GM23338 (cell line): Measurements from ENCODE around the gene CRYBG2. TPM values are rescaled to one million over a fixed set of nuclear protein-coding genes. Genes with fewer than 3 reads are reported as not detected.

Experiments
- ATAC-seq: fragments of 200-7000 bp; cut with Tn5 transposase; 3 replicates; pipeline ENCODE4 v1.9.1; 2020
- DNase-seq: peaks from one replicate; pipeline ENCODE4 v3.0.0-alpha.2; 2015; ENCODE audit warnings: low spot score
- H2AFZ ChIP-seq: fragments of 200-600 bp; sonication (generic); 2 replicates; pipeline ENCODE4 v1.8.0; 2016; ENCODE audit warnings: antibody characterized with exemption, mild to moderate bottlenecking, moderate library complexity
- H3F3A ChIP-seq: fragments of 200-600 bp; sonication (generic); replicated peaks from 2 replicates; pipeline ENCODE4 v1.8.0; 2017; ENCODE audit warnings: antibody characterized with exemption, mixed run types, low read depth
- H3K27ac ChIP-seq: fragments of 200-600 bp; sonication (generic); 2 replicates; pipeline ENCODE4 v1.6.1; 2016; ENCODE audit warnings: low read depth
- H3K27me3 ChIP-seq: fragments of 200-600 bp; sonication (generic); 2 replicates; pipeline ENCODE4 v1.8.0; 2016; ENCODE audit warnings: mild to moderate bottlenecking, mixed run types, moderate library complexity; ENCODE audit not compliant: insufficient read depth
- H3K36me3 ChIP-seq: fragments of 200-600 bp; sonication (generic); 2 replicates; pipeline ENCODE4 v1.8.0; 2016; ENCODE audit warnings: mild to moderate bottlenecking; ENCODE audit not compliant: insufficient read depth
- H3K4me1 ChIP-seq: fragments of 200-600 bp; sonication (generic); 2 replicates; pipeline ENCODE4 v1.8.0; 2016; ENCODE audit warnings: mild to moderate bottlenecking, moderate library complexity; ENCODE audit not compliant: insufficient read depth
- H3K4me2 ChIP-seq: fragments of 200-600 bp; sonication (generic); 2 replicates; pipeline ENCODE4 v1.7.1; 2017; ENCODE audit warnings: mixed run types
- H3K4me3 ChIP-seq: fragments of 200-600 bp; sonication (generic); 2 replicates; pipeline ENCODE4 v1.6.1; 2016; ENCODE audit warnings: mixed run types
- H3K79me2 ChIP-seq: fragments of 200-600 bp; sonication (generic); replicated peaks from 2 replicates; pipeline ENCODE4 v1.8.0; 2017; ENCODE audit warnings: mild to moderate bottlenecking; ENCODE audit not compliant: insufficient read depth
- H3K9me2 ChIP-seq: fragments of 200-600 bp; sonication (generic); 2 replicates; pipeline ENCODE4 v1.8.0; 2017; ENCODE audit not compliant: insufficient read depth
- H4K20me1 ChIP-seq: fragments of 200-600 bp; sonication (generic); replicated peaks from 2 replicates; pipeline ENCODE4 v1.8.0; 2017; ENCODE audit warnings: mild to moderate bottlenecking; ENCODE audit not compliant: insufficient read depth
- H3K27ac Mint-ChIP-seq: 2 replicates; pipeline ENCODE4 v1.8.0; 2020; ENCODE audit warnings: inconsistent platforms, mild to moderate bottlenecking, moderate library complexity, mixed read lengths
- H3K27me3 Mint-ChIP-seq: 3 replicates; pipeline ENCODE4 v1.8.0; 2022; ENCODE audit warnings: low read depth, mild to moderate bottlenecking, moderate library complexity, mixed read lengths, inconsistent platforms; ENCODE audit not compliant: insufficient read depth, poor library complexity
- H3K36me3 Mint-ChIP-seq: 3 replicates; pipeline ENCODE4 v1.8.0; 2021; ENCODE audit warnings: low read depth, mild to moderate bottlenecking, inconsistent platforms, moderate library complexity, mixed read lengths
- H3K4me1 Mint-ChIP-seq: 3 replicates; pipeline ENCODE4 v1.8.0; 2020; ENCODE audit warnings: mild to moderate bottlenecking, inconsistent platforms, mixed read lengths
- H3K4me3 Mint-ChIP-seq: 3 replicates; pipeline ENCODE4 v1.8.0; 2021; ENCODE audit warnings: moderate library complexity, mild to moderate bottlenecking, inconsistent platforms, mixed read lengths
- H3K9me3 Mint-ChIP-seq: 3 replicates; pipeline ENCODE4 v1.8.0; 2020; ENCODE audit warnings: moderate library complexity, mild to moderate bottlenecking, inconsistent platforms, mixed read lengths
- CREB1 ChIP-seq: fragments of 250-450 bp; sonication (Bioruptor Pico); IDR thresholded peaks from 2 replicates; pipeline ENCODE4 v1.5.0; 2020; ENCODE audit warnings: low read depth, mild to moderate bottlenecking, moderate library complexity
- EZH2phosphoT487 ChIP-seq: fragments of 200-600 bp; sonication (generic); IDR thresholded peaks from one replicate; pipeline ENCODE4 v1.8.1; 2018; ENCODE audit warnings: antibody characterized with exemption; ENCODE audit not compliant: unreplicated experiment
- JUNB ChIP-seq: IDR thresholded peaks from one replicate; pipeline ENCODE4 v1.6.1; 2016; ENCODE audit warnings: antibody characterized with exemption; ENCODE audit not compliant: unreplicated experiment
- NANOG ChIP-seq: IDR thresholded peaks from 2 replicates; pipeline ENCODE4 v1.6.1; 2016; ENCODE audit warnings: antibody characterized with exemption, borderline replicate concordance
- STAT1 ChIP-seq: IDR thresholded peaks from one replicate; pipeline ENCODE4 v1.6.1; 2016; ENCODE audit warnings: antibody characterized with exemption; ENCODE audit not compliant: unreplicated experiment
- ZNF114 ChIP-seq: fragments of 250-450 bp; sonication (Bioruptor Pico); IDR thresholded peaks from 2 replicates; pipeline ENCODE4 v1.5.0; 2020; ENCODE audit warnings: mild to moderate bottlenecking, moderate library complexity
- polyA plus RNA-seq: library from polyadenylated mRNA; unstranded; fragments of >200 nt; fragmentation: Nextera tagmentation; extraction: Ambion mirVana; gene quantifications from 2 replicates; pipeline ENCODE4 v1.2.1, GENCODE V29; 2016
- total RNA-seq: library from RNA; depleted of rRNA; stranded (reverse); fragments of >200 nt; shearing (Covaris generic); gene quantifications from 2 replicates; pipeline ENCODE4 v1.2.3, GENCODE V29; 2014
- TF ChIP-seq, protein P1 (sequence below): fragments of 250-450 bp; sonication (Bioruptor Pico); IDR thresholded peaks from 2 replicates; pipeline ENCODE4 v1.5.0; 2020; ENCODE audit warnings: mild to moderate bottlenecking, moderate library complexity

Gene CRYBG2
- total and polyA plus RNA-seq, 2 experiments from 2014 or later, result 17.6 to 18.4 TPM

DNA sequence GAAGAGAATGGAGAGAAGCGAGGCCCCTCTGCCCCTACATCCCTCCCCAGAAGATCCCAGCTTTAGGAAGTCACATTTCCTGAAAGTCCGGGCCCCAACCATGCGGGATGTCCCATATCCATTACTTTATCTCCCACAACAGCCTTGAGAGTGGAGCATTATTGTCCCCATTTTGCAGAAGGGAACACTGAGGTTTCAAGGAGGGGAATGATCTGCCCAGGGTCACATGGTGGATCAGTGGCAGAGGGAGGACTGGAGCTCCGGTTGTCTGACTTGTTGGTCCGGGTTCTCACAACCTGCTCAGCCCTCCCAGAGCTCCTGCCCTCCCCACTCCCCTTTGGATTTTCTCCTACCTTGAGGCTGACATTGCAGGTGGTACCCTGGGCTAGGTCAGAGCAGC lies 2.2 kb upstream of the CRYBG2 start:
- ATAC-seq, result no peak
- TF ChIP-seq CREB1 (no peak), JUNB (no peak), NANOG (no peak), EZH2phosphoT487 (no peak), STAT1 (no peak)
- TF ChIP-seq, protein P1, sequence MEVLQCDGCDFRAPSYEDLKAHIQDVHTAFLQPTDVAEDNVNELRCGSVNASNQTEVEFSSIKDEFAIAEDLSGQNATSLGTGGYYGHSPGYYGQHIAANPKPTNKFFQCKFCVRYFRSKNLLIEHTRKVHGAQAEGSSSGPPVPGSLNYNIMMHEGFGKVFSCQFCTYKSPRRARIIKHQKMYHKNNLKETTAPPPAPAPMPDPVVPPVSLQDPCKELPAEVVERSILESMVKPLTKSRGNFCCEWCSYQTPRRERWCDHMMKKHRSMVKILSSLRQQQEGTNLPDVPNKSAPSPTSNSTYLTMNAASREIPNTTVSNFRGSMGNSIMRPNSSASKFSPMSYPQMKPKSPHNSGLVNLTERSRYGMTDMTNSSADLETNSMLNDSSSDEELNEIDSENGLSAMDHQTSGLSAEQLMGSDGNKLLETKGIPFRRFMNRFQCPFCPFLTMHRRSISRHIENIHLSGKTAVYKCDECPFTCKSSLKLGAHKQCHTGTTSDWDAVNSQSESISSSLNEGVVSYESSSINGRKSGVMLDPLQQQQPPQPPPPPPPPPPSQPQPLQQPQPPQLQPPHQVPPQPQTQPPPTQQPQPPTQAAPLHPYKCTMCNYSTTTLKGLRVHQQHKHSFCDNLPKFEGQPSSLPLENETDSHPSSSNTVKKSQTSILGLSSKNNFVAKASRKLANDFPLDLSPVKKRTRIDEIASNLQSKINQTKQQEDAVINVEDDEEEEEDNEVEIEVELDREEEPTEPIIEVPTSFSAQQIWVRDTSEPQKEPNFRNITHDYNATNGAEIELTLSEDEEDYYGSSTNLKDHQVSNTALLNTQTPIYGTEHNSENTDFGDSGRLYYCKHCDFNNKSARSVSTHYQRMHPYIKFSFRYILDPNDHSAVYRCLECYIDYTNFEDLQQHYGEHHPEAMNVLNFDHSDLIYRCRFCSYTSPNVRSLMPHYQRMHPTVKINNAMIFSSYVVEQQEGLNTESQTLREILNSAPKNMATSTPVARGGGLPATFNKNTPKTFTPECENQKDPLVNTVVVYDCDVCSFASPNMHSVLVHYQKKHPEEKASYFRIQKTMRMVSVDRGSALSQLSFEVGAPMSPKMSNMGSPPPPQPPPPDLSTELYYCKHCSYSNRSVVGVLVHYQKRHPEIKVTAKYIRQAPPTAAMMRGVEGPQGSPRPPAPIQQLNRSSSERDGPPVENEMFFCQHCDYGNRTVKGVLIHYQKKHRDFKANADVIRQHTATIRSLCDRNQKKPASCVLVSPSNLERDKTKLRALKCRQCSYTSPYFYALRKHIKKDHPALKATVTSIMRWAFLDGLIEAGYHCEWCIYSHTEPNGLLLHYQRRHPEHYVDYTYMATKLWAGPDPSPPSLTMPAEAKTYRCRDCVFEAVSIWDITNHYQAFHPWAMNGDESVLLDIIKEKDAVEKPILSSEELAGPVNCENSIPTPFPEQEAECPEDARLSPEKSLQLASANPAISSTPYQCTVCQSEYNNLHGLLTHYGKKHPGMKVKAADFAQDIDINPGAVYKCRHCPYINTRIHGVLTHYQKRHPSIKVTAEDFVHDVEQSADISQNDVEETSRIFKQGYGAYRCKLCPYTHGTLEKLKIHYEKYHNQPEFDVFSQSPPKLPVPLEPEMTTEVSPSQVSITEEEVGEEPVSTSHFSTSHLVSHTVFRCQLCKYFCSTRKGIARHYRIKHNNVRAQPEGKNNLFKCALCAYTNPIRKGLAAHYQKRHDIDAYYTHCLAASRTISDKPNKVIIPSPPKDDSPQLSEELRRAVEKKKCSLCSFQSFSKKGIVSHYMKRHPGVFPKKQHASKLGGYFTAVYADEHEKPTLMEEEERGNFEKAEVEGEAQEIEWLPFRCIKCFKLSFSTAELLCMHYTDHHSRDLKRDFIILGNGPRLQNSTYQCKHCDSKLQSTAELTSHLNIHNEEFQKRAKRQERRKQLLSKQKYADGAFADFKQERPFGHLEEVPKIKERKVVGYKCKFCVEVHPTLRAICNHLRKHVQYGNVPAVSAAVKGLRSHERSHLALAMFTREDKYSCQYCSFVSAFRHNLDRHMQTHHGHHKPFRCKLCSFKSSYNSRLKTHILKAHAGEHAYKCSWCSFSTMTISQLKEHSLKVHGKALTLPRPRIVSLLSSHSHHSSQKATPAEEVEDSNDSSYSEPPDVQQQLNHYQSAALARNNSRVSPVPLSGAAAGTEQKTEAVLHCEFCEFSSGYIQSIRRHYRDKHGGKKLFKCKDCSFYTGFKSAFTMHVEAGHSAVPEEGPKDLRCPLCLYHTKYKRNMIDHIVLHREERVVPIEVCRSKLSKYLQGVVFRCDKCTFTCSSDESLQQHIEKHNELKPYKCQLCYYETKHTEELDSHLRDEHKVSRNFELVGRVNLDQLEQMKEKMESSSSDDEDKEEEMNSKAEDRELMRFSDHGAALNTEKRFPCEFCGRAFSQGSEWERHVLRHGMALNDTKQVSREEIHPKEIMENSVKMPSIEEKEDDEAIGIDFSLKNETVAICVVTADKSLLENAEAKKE (CRISPR knock-in tag), result no peak
- Mint-ChIP-seq H3K9me3 (no peaks in the 10 kb centered on the region), H3K27ac (no peak overlapping the region), H3K4me1 (peaks cover 46% of the 10 kb centered on the region), H3K36me3 (no peaks in the 10 kb centered on the region), H3K27me3 (peaks cover 30% of the 10 kb centered on the region), H3K4me3 (no peak overlapping the region)
- Histone ChIP-seq H3K79me2 (no peaks in the 10 kb centered on the region), H3K9me2 (no peaks in the 10 kb centered on the region), H3F3A (peaks cover 4% of the 10 kb centered on the region; the same call in 1 of the 2 replicates), H3K27me3 (peaks cover 15% of the 10 kb centered on the region), H3K4me2 (no peak overlapping the region), H3K4me1 (peaks cover 17% of the 10 kb centered on the region), H3K27ac (no peak overlapping the region), H2AFZ (no peak overlapping the region), H3K4me3 (no peak overlapping the region), H3K36me3 (no peaks in the 10 kb centered on the region), H4K20me1 (no peaks in the 10 kb centered on the region)
- no peak for DNase-seq

DNA sequence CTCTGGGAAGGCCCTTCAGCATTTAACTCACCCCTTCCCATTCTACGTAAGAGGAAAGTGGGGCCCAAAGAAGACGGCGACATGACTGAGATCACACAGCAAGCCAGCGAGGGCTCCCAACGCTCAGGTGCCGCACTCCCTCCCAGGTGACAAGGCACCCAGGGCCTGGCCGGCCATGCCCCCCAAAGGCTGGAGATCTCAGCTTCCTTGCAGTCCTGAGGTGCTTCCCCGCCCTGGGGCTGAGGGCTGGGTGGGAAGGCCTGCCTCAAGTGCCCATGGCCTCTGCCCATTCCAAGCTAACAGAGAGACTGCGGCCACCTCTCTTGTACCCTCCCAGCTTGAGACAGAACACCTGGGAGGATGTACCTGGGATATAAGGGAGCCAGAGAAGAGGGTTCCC lies 1.0 kb upstream of the CRYBG2 start:
- Mint-ChIP-seq H3K27ac (no peak overlapping the region), H3K4me1 (peaks cover 52% of the 10 kb centered on the region), H3K27me3 (peaks cover 27% of the 10 kb centered on the region), H3K36me3 (no peaks in the 10 kb centered on the region), H3K9me3 (no peaks in the 10 kb centered on the region), H3K4me3 (no peak overlapping the region)
- Histone ChIP-seq H3K4me1 (peaks cover 22% of the 10 kb centered on the region), H3K27me3 (peaks cover 9% of the 10 kb centered on the region; the same call in 1 of the 2 replicates), H3K36me3 (no peaks in the 10 kb centered on the region), H3K4me2 (no peak overlapping the region), H3F3A (no peaks in the 10 kb centered on the region; the same call in 1 of the 2 replicates), H3K79me2 (no peaks in the 10 kb centered on the region), H3K9me2 (no peaks in the 10 kb centered on the region), H3K4me3 (no peak overlapping the region), H2AFZ (no peak overlapping the region), H3K27ac (no peak overlapping the region), H4K20me1 (no peaks in the 10 kb centered on the region)
- no peak for ATAC-seq
- TF ChIP-seq ZNF114 (CRISPR knock-in tag), result no peak
- DNase-seq, result no peak
